Natural killer cell (primary cell): ENCODE results near the gene CENPM. TPM values are rescaled to one million over a fixed set of nuclear protein-coding genes. Genes with fewer than 3 reads are reported as not detected.

Source experiments
- ATAC-seq, 3 donors: fragments of 150-1000 bp in 2 of 3; fragments of 200-7000 bp in 1 of 3; cut with Tn5 transposase; 1 replicate in 1 of 3; 2 replicates in 2 of 3; pipeline ENCODE4 v1.10.0; 2021; ENCODE audit warnings: mild to moderate bottlenecking in 2 of 3, moderate library complexity in 2 of 3
- DNase-seq, 2 donors: peaks; one replicate each; pipeline versions ENCODE4 v3.0.0 to v3.0.0-alpha.2; 2013 to 2021; ENCODE audit warnings: mixed read lengths in 1 of 2
- H3K27ac ChIP-seq: one replicate; pipeline ENCODE4 v1.5.1; 2013; ENCODE audit warnings: mild to moderate bottlenecking, low read length
- H3K27me3 ChIP-seq: one replicate; pipeline ENCODE4 v1.6.1; 2013; ENCODE audit warnings: low read length; ENCODE audit not compliant: control insufficient read depth, insufficient read depth
- H3K36me3 ChIP-seq: one replicate; pipeline ENCODE4 v1.6.1; 2013; ENCODE audit warnings: low read length; ENCODE audit not compliant: control insufficient read depth, insufficient read depth
- H3K4me1 ChIP-seq: one replicate; pipeline ENCODE4 v1.6.1; 2013; ENCODE audit warnings: low read length; ENCODE audit not compliant: control insufficient read depth, insufficient read depth
- H3K4me3 ChIP-seq: one replicate; pipeline ENCODE4 v1.5.1; 2013; ENCODE audit warnings: low read length
- H3K9me3 ChIP-seq: one replicate; pipeline ENCODE4 v1.6.1; 2013; ENCODE audit warnings: low read length; ENCODE audit not compliant: control insufficient read depth, insufficient read depth
- H3K27ac Mint-ChIP-seq, 2 donors: one replicate each; pipeline ENCODE4 v1.8.0; 2022; ENCODE audit warnings: mild to moderate bottlenecking in 2 of 2, mixed read lengths in 2 of 2, moderate library complexity in 1 of 2
- H3K27me3 Mint-ChIP-seq, 2 donors: one replicate each; pipeline ENCODE4 v1.8.0; 2022; ENCODE audit warnings: low read depth in 2 of 2, mixed read lengths in 2 of 2
- H3K36me3 Mint-ChIP-seq: one replicate; pipeline ENCODE4 v1.8.0; 2022; ENCODE audit warnings: mixed read lengths
- H3K4me1 Mint-ChIP-seq, 2 donors: one replicate each; pipeline ENCODE4 v1.8.0; 2022; ENCODE audit warnings: mixed read lengths in 2 of 2
- H3K4me3 Mint-ChIP-seq: one replicate; pipeline ENCODE4 v1.8.0; 2022; ENCODE audit warnings: mild to moderate bottlenecking, moderate library complexity, mixed read lengths
- H3K9me3 Mint-ChIP-seq, 2 donors: one replicate each; pipeline ENCODE4 v1.8.0; 2022; ENCODE audit warnings: mixed read lengths in 2 of 2
- CTCF ChIP-seq: fragments of 200-600 bp; IDR thresholded peaks from one replicate; pipeline ENCODE4 v1.8.0; 2022; ENCODE audit warnings: antibody characterized with exemption
- WGBS: methylation state at CpG from one replicate; pipeline ENCODE4 v1.1.7; 2013; ENCODE audit warnings: missing lambda C conversion rate; ENCODE audit not compliant: insufficient coverage; 5-methylcytosine and 5-hydroxymethylcytosine counted together
- intact Hi-C: fragments of 100-400 bp; cut with micrococcal nuclease; formaldehyde crosslinking; loops from one replicate; pipeline ENCODE4 v1.14.2; 2022
- total RNA-seq, 4 donors: library from RNA; stranded (reverse); fragments of 120-200 nt in 1 of 4; gene quantifications; one replicate each; pipeline versions ENCODE4 v1.2.3 to v1.2.4, GENCODE V29; 2013 to 2022

Gene CENPM
- total RNA-seq, 3 donors from 2014 or later (not counting 1 experiment from before 2014, with no cell fraction given): 4.2 to 7.1 (median 6.1) TPM

DNA sequence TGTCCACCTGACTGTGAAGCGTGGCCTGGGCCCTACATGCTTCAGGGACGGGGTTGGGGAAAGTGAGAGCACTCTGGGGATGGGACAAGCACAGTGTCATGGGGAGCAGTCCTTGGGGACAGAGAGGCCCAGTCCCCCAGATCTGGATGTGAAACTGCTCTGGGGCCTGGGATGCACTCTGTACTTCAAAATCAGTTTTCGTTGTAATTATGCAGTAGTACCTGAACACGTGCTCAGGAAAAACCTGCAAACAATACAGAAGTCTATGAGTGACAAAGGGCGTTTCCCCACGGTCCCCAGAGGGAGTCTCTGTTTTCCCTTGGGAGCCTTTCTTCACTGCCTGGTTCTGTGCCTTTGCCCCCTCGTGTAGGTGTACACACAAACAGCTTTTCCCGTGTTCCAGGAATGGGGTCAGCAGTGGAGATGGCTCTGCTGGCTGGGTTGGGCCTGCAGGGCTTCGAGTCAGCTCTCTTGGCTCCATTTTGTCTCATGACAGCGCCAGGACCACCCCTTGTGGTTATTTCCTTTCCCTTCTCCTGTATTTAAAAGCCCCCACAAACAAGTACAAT, 15.2 kb downstream of the CENPM start:
- peak overlapping the region; percentile 46 for H3K27ac ChIP-seq
- intact Hi-C loops: no loop called here
- H3K4me3 Mint-ChIP-seq: no peak overlapping the region

GRCh38 chr22:41929418-41929810, 17.5 kb downstream of the CENPM start:
- 88% methylated on average over 8 of the region's 8 CpGs for WGBS
- no peaks in the 10 kb centered on the region for H3K9me3 Mint-ChIP-seq
- intact Hi-C loops: no loop called here

More for the DNA sequence above, 15.2 kb downstream of the CENPM start:
- Mint-ChIP-seq H3K36me3 (no peaks in the 10 kb centered on the region), H3K27me3 (peaks cover 0 to 13% of the 10 kb centered on the region in 2 donors), H3K4me1 (no peaks in the 10 kb centered on the region), H3K27ac (no peak overlapping the region), H3K9me3 (no peaks in the 10 kb centered on the region)
- no peak for TF ChIP-seq CTCF
- Histone ChIP-seq H3K9me3 (no peaks in the 10 kb centered on the region), H3K4me1 (peaks cover 65% of the 10 kb centered on the region), H3K27me3 (peaks cover 2% of the 10 kb centered on the region), H3K36me3 (no peaks in the 10 kb centered on the region), H3K4me3 (no peak overlapping the region)
- DNase-seq: no peak
- no peak for ATAC-seq
- 85% methylated on average over 10 of the region's 10 CpGs for WGBS

DNA sequence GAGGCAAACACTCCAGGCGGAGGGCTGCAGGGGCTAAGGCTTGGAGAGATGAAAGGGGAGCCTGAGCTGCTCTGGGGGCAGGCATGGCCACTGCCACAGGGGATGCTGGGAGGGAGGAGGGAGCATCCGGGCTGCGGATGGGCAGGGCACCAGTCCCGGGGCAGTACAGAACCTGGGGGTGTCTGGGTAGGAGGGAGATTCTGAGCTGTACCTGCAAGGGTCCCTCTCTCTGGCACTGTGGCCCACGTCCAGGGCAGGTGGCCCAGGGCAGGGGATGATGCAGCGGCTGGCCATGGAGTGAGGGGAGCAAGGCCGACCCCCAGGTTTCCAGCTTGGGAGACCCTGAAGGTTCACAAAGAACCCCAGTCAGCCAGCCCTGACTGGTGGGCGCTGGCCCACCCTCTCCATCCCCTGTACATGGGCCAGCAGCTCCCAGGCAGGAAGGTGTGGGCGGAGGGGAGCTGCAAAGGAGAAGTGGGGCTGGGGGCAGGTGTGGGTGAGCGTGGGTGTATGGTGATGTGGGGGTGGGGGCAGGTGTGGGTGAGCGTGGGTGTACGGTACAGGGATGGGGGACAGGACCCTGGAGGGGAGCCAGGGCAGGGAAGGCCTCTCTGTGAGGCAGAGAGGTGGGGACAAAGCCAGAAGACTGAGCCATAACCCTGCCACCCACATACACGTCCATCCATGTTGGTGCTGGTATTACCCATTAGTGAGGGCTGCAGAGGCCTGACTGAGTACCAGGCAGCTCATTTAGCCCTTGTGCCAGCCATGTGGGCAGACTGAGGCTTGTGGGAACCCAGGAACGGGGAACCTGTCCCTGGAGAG, 18.1 kb downstream of the CENPM start:
- TF ChIP-seq CTCF: no peak
- no peak for DNase-seq
- no peaks in the 10 kb centered on the region for H3K9me3 ChIP-seq
- H3K9me3 Mint-ChIP-seq: no peaks in the 10 kb centered on the region
- no peak overlapping the region for H3K4me3 ChIP-seq
- H3K4me1 ChIP-seq: peaks cover 50% of the 10 kb centered on the region
- no peaks in the 10 kb centered on the region for H3K36me3 Mint-ChIP-seq
- peaks cover 0 to 23% of the 10 kb centered on the region in 2 donors for H3K27me3 Mint-ChIP-seq
- no peak for ATAC-seq
- peak overlapping the region; percentile 68 for H3K27ac ChIP-seq
- H3K27me3 ChIP-seq: peaks cover 6% of the 10 kb centered on the region
- intact Hi-C loops: no loop called here
- no peak overlapping the region for H3K4me3 Mint-ChIP-seq
- H3K4me1 Mint-ChIP-seq: peaks cover 5 to 7% of the 10 kb centered on the region in 2 donors
- WGBS: 66% methylated on average over 14 of the region's 14 CpGs
- no peak overlapping the region for H3K27ac Mint-ChIP-seq
- no peaks in the 10 kb centered on the region for H3K36me3 ChIP-seq

More at GRCh38 chr22:41929418-41929810, 17.5 kb downstream of the CENPM start:
- Histone ChIP-seq H3K27me3 (peaks cover 6% of the 10 kb centered on the region), H3K36me3 (no peaks in the 10 kb centered on the region), H3K4me3 (no peak overlapping the region), H3K27ac (peak overlapping the region; percentile 68), H3K9me3 (no peaks in the 10 kb centered on the region), H3K4me1 (peaks cover 57% of the 10 kb centered on the region)
- H3K27me3 Mint-ChIP-seq: peaks cover 0 to 23% of the 10 kb centered on the region in 2 donors
- no peak for TF ChIP-seq CTCF
- H3K4me3 Mint-ChIP-seq: no peak overlapping the region
- no peak overlapping the region for H3K27ac Mint-ChIP-seq
- H3K4me1 Mint-ChIP-seq: peaks cover 5 to 7% of the 10 kb centered on the region in 2 donors
- no peak for DNase-seq
- H3K36me3 Mint-ChIP-seq: no peaks in the 10 kb centered on the region
- ATAC-seq: no peak
